Right lobe of liver (tissue), 4 donors: ENCODE data around the gene CLN3.
"Not testable (repeated sequence)": the region's sequence is repeated elsewhere in the genome, so short reads cannot be mapped to it uniquely, and the experiment has no call there.

Experiments
- POLR2A ChIP-seq: fragments of 450-650 bp; IDR thresholded peaks from one replicate; pipeline ENCODE4 v1.6.1; 2017; ENCODE audit warnings: antibody characterized with exemption, mild to moderate bottlenecking
- TF ChIP-seq, protein P1 (sequence below), 4 donors: fragments of 200-600 bp in 3 of 4; fragments of 450-650 bp in 1 of 4; IDR thresholded peaks; one replicate each; pipeline versions ENCODE4 v1.5.1 to v1.8.0; 2016 to 2022; ENCODE audit warnings: antibody characterized with exemption in 4 of 4, mild to moderate bottlenecking in 2 of 4
- donor health status: DM: no; HTN: no; CAD: no.
- donor health status: DM: no; HTN: no; CAD: no.
- donor health status: DM: no; HTN: yes; CAD: no.

DNA sequence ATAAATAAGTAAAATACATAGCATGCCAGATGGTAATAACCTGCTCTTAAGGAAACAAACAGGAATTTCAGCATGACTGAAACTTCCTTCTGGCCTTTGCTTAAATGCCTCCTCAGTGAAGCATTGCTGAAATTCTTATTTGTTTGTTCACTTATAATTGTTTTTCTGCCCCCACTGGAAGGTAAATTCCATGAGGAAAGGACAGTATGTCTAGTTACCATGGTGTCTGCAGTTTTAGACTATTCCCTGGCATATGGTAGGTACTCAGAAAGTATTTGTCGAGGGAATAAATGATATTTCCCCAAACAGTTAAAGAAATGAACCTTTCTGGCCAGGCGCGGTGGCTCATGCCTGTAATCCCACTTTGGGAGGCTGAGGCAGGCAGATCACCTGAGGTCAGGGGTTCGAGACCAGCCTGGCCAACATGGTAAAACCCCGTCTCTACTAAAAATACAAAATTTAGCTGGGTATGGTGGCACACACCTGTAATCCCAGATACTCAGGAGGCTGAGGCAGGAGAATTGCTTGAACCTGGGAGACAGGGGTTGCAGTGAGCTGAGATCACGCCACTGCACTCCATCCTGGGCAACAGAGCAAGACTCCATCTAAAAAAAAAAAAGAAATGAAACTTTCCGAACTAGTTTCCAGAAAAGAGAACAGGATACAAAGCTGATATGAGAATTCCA lies 35.4 kb upstream of the CLN3 start:
- TF ChIP-seq, protein P1, sequence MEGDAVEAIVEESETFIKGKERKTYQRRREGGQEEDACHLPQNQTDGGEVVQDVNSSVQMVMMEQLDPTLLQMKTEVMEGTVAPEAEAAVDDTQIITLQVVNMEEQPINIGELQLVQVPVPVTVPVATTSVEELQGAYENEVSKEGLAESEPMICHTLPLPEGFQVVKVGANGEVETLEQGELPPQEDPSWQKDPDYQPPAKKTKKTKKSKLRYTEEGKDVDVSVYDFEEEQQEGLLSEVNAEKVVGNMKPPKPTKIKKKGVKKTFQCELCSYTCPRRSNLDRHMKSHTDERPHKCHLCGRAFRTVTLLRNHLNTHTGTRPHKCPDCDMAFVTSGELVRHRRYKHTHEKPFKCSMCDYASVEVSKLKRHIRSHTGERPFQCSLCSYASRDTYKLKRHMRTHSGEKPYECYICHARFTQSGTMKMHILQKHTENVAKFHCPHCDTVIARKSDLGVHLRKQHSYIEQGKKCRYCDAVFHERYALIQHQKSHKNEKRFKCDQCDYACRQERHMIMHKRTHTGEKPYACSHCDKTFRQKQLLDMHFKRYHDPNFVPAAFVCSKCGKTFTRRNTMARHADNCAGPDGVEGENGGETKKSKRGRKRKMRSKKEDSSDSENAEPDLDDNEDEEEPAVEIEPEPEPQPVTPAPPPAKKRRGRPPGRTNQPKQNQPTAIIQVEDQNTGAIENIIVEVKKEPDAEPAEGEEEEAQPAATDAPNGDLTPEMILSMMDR (IDR thresholded peaks at IDR 0.05), result not testable (repeated sequence)
- TF ChIP-seq POLR2A, result not testable (repeated sequence)
